Measurements from ENCODE around the gene RHOU.

GRCh38 chr1:228702433-228702832 is 32.8 kb upstream of the RHOU start:
- TF ChIP-seq CTCF (IDR thresholded peaks at IDR 0.05; ENCODE audit: insufficient read depth, low read depth, low read length) = no peak
- no peak for TF ChIP-seq EZH2 (IDR thresholded peaks at IDR 0.05; ENCODE audit: insufficient read depth, low read length)

Measured in astrocyte (in vitro differentiated cells and primary cell).